LNCAP (cell line): Measurements from ENCODE around the gene COPS8.

ENCODE experiments used
- CTCF ChIP-seq: fragments of 450-650 bp; IDR thresholded peaks from 2 replicates; pipeline ENCODE4 v1.5.1; 2017; ENCODE audit warnings: mild to moderate bottlenecking

The COPS8 gene

GRCh38 chr2:237048595-237048994, 37.1 kb upstream of the COPS8 start:
- no peak for TF ChIP-seq CTCF

GRCh38 chr2:237051861-237052260, 33.8 kb upstream of the COPS8 start:
- TF ChIP-seq CTCF, result no peak

- no peak for TF ChIP-seq CTCF
Measured at GRCh38 chr2:237053066-237053465, 32.6 kb upstream of the COPS8 start.

GRCh38 chr2:237055386-237056100, 30.1 kb upstream of the COPS8 start:
- TF ChIP-seq CTCF, result no peak

GRCh38 chr2:237056287-237056875, 29.3 kb upstream of the COPS8 start:
- no peak for TF ChIP-seq CTCF

GRCh38 chr2:237057107-237057506, 28.6 kb upstream of the COPS8 start:
- TF ChIP-seq CTCF, result no peak

GRCh38 chr2:237057893-237058300, 27.8 kb upstream of the COPS8 start:
- no peak for TF ChIP-seq CTCF
